H1 (cell line): ENCODE data around the gene RECK. TPM values are rescaled to one million over a fixed set of nuclear protein-coding genes. Genes with fewer than 3 reads are reported as not detected.

ENCODE experiments used
- CBX5 ChIP-seq: fragments of 300-800, 300-1000 bp; sonication (generic); IDR thresholded peaks from 2 replicates; pipeline ENCODE4 v1.7.1; 2016; ENCODE audit warnings: antibody characterized with exemption, low read length, low read depth
- CHD2 ChIP-seq: IDR thresholded peaks from 2 replicates; pipeline ENCODE4 v1.6.1; 2012; ENCODE audit warnings: low read length, improper control_type of control experiment
- ZNF274 ChIP-seq: IDR thresholded peaks from 2 replicates; pipeline ENCODE4 v1.7.0; 2012; ENCODE audit warnings: low read length, borderline replicate concordance; ENCODE audit errors: extremely low read depth
- polyA plus RNA-seq, 7 experiments: library from polyadenylated mRNA; depleted of rRNA in 3 of 7; stranded (reverse) in 5 of 7; unstranded in 2 of 7; fragments of >200 nt in 5 of 7; fragments of 200-250 nt in 2 of 7; gene quantifications; 1 replicate in 5 of 7; 2 replicates in 1 of 7; 4 replicates in 1 of 7; pipeline versions ENCODE4 v1.2.1 to v1.2.3, GENCODE V29; 2011 to 2013; ENCODE audit warnings: missing spikeins in 2 of 7, mixed read lengths in 2 of 7
- total RNA-seq: library from RNA; stranded (reverse); fragmentation: NEBNext Ultra II Directional; extraction: Animal tissue kit (Norgen Biotek cat#: 25700); gene quantifications from 2 replicates; pipeline ENCODE4 v1.2.1, GENCODE V29; 2021

Gene RECK
- total and polyA plus RNA-seq, 2 of the 8 experiments (the other 6 are each of a cell fraction or from before 2014, with no cell fraction given), result 5.4 to 9.8 TPM

DNA sequence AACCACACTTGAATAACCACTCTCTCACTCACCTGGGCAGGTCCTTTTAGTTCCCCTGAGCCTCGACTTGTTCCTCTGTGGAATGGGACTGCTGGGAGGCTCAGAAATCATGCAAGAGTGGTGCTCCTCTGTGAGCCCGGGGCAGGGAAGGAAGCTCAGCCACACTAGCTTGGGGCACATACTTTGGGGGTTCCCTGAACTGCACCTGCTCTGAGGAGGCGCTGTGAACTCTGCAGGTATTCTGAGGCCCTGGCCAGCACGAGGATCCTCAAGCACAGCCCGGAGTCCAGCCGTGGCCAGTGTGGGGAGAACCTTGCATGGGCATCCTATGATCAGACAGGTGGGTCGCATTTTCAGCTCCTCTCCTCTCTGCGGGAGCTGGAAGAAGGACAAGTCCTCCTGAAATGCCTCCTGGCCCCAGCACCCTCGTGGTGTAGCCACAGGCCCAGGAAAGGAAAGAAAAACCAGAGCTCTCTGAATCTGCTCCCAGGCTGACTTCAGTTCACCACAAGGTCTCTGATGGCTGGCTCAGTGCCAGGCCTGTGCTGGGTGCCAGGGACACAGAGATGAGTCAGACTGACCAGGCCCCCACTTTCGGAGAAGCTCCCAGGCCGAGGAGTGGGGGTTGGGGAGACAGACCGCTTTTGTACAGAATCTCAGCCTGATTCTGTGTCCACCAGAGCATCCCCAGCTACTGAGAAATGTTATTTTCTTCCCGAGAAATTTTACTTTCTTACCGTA lies 111.8 kb downstream of the RECK start (continued):
- TF ChIP-seq CBX5 (no peak), ZNF274 (no peak), CHD2 (no peak)
